Endodermal cell (in vitro differentiated cells): ENCODE results near the gene ETFA. TPM values are rescaled to one million over a fixed set of nuclear protein-coding genes. Genes with fewer than 3 reads are reported as not detected.
"Not testable (repeated sequence)": the region's sequence is repeated elsewhere in the genome, so short reads cannot be mapped to it uniquely, and the experiment has no call there.

Experiments used
- DNase-seq: peaks from one replicate; pipeline ENCODE4 v3.0.0-alpha.2; 2017
- H3K27ac ChIP-seq: 2 replicates; pipeline ENCODE4 v1.5.1; 2013; ENCODE audit warnings: mild to moderate bottlenecking, low read depth, low read length, moderate library complexity
- H3K27me3 ChIP-seq: 2 replicates; pipeline ENCODE4 v1.6.1; 2013; ENCODE audit warnings: mild to moderate bottlenecking, low read length, moderate library complexity; ENCODE audit not compliant: insufficient read depth, control insufficient read depth, poor library complexity, severe bottlenecking
- H3K36me3 ChIP-seq: 2 replicates; pipeline ENCODE4 v1.7.0; 2013; ENCODE audit warnings: mild to moderate bottlenecking, low read length, moderate library complexity; ENCODE audit not compliant: control insufficient read depth, insufficient read depth
- H3K4me1 ChIP-seq: one replicate; pipeline ENCODE4 v1.7.0; 2013; ENCODE audit warnings: low read length; ENCODE audit not compliant: control insufficient read depth, insufficient read depth
- H3K4me3 ChIP-seq: 2 replicates; pipeline ENCODE4 v1.5.1; 2013; ENCODE audit warnings: mild to moderate bottlenecking, low read length, moderate library complexity
- H3K9ac ChIP-seq: 2 replicates; pipeline ENCODE4 v1.6.1; 2013; ENCODE audit warnings: mild to moderate bottlenecking, low read length, moderate library complexity; ENCODE audit not compliant: poor library complexity, severe bottlenecking; ENCODE audit errors: extremely low read depth
- H3K9me3 ChIP-seq: 2 replicates; pipeline ENCODE4 v1.6.1; 2013; ENCODE audit warnings: mild to moderate bottlenecking, low read length, moderate library complexity; ENCODE audit not compliant: control insufficient read depth
- H3K27ac Mint-ChIP-seq: 2 replicates; pipeline ENCODE4 v1.8.0; 2020; ENCODE audit warnings: mixed read lengths
- H3K27me3 Mint-ChIP-seq: 2 replicates; pipeline ENCODE4 v1.8.0; 2021; ENCODE audit warnings: mild to moderate bottlenecking, mixed read lengths; ENCODE audit not compliant: insufficient read depth
- H3K36me3 Mint-ChIP-seq: 2 replicates; pipeline ENCODE4 v1.8.0; 2020; ENCODE audit warnings: low read depth, mixed read lengths
- H3K4me1 Mint-ChIP-seq: 2 replicates; pipeline ENCODE4 v1.8.0; 2020; ENCODE audit warnings: mixed read lengths
- H3K4me3 Mint-ChIP-seq: 2 replicates; pipeline ENCODE4 v1.8.0; 2020; ENCODE audit warnings: mild to moderate bottlenecking, moderate library complexity, mixed read lengths
- H3K9me3 Mint-ChIP-seq: 2 replicates; pipeline ENCODE4 v1.8.0; 2020; ENCODE audit warnings: mild to moderate bottlenecking, mixed read lengths
- CTCF ChIP-seq: fragments of 200-600 bp; sonication (generic); conservative IDR thresholded peaks from 2 replicates; pipeline ENCODE4 v1.5.0; 2021; ENCODE audit warnings: antibody characterized with exemption, mild to moderate bottlenecking
- whole genome bisulfite sequencing, 2 experiments: methylation state at CpG; one replicate each; pipeline versions ENCODE4 v1.1.5 to v1.1.7; 2013; ENCODE audit warnings: missing lambda C conversion rate in 2 of 2, mixed read lengths in 1 of 2; ENCODE audit not compliant: insufficient coverage in 1 of 2, insufficient read length in 1 of 2; 5-methylcytosine and 5-hydroxymethylcytosine counted together
- total RNA-seq, 2 donors: library from RNA; stranded (reverse); fragmentation: NEBNext Ultra II Directional in 1 of 2; extraction: Animal tissue kit (Norgen Biotek cat#: 25700) in 1 of 2; gene quantifications; 2 replicates in 1 of 2; 3 replicates in 1 of 2; pipeline ENCODE4 v1.2.1, GENCODE V29; 2021

ETFA gene
- total RNA-seq, 2 donors from 2014 or later = 142 to 157 TPM

GRCh38 chr15:76270876-76271275 is 40.4 kb downstream of the ETFA start:
- no peak for DNase-seq
- TF ChIP-seq CTCF = no peak
- Mint-ChIP-seq H3K27me3 (no peaks in the 10 kb centered on the region), H3K4me1 (no peaks in the 10 kb centered on the region), H3K4me3 (no peak overlapping the region), H3K36me3 (peaks cover 84% of the 10 kb centered on the region), H3K27ac (no peak overlapping the region), H3K9me3 (peaks cover 51% of the 10 kb centered on the region)
- Histone ChIP-seq H3K27ac (no peak overlapping the region), H3K4me3 (no peak overlapping the region), H3K4me1 (no peaks in the 10 kb centered on the region), H3K9me3 (peaks cover 60% of the 10 kb centered on the region), H3K9ac (no peak overlapping the region), H3K27me3 (no peaks in the 10 kb centered on the region), H3K36me3 (peaks cover 94% of the 10 kb centered on the region)
- WGBS, 2 experiments = 94 to 95% methylated on average over 3 to 4 of the region's 6 CpGs

DNA sequence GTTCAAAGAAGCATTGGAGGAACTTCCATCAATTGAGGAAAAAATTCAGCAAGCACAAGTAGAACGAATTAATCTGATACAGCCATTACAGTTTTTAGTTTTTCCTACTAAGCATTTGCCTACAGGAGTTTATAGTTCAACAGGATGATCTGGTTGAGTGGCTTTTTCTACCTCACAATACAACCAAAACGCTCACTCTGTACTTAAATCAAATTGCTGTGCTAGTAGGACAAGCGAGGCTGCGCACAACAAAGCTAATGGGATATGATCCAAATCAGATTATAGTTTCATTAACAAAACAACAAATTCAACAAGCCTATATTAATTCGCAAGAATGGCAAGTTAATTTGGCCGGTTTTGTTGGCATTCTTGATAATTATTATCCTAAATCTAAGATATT is 44.2 kb downstream of the ETFA start:
- Mint-ChIP-seq H3K9me3 (peaks cover 89% of the 10 kb centered on the region), H3K27me3 (no peaks in the 10 kb centered on the region), H3K4me3 (no peak overlapping the region), H3K27ac (no peak overlapping the region), H3K36me3 (peaks cover 99% of the 10 kb centered on the region), H3K4me1 (no peaks in the 10 kb centered on the region)
- Histone ChIP-seq H3K27me3 (no peaks in the 10 kb centered on the region), H3K27ac (no peak overlapping the region), H3K4me1 (no peaks in the 10 kb centered on the region), H3K36me3 (peaks cover 98% of the 10 kb centered on the region), H3K4me3 (no peak overlapping the region), H3K9me3 (peaks cover 98% of the 10 kb centered on the region), H3K9ac (no peak overlapping the region)
- no peak for TF ChIP-seq CTCF
- WGBS, 2 experiments = 94 to 98% methylated on average over 3 to 6 of the region's 6 CpGs
- DNase-seq = no peak

GRCh38 chr15:76265769-76266168 is 45.5 kb downstream of the ETFA start:
- H3K9me3 Mint-ChIP-seq = peaks cover 97% of the 10 kb centered on the region
- Histone ChIP-seq H3K4me3 (peak overlapping the region; percentile 73), H3K36me3 (peaks cover 98% of the 10 kb centered on the region), H3K9me3 (peaks cover 96% of the 10 kb centered on the region)
- not testable (repeated sequence) for H3K27me3 ChIP-seq, H3K4me3 Mint-ChIP-seq, DNase-seq, H3K27ac ChIP-seq, H3K27ac Mint-ChIP-seq, H3K4me1 ChIP-seq, H3K4me1 Mint-ChIP-seq, H3K27me3 Mint-ChIP-seq, H3K9ac ChIP-seq
- H3K36me3 Mint-ChIP-seq = peaks cover 99% of the 10 kb centered on the region
- WGBS, 2 experiments = 100% methylated on average over 1 to 2 of the region's 2 CpGs

- H3K27ac Mint-ChIP-seq = no peak overlapping the region
- no peaks in the 10 kb centered on the region for H3K4me1 Mint-ChIP-seq
- H3K9me3 Mint-ChIP-seq = peaks cover 58% of the 10 kb centered on the region
Measured at GRCh38 chr15:76260246-76260938, 50.9 kb downstream of the ETFA start.

More at GRCh38 chr15:76260246-76260938, 50.9 kb downstream of the ETFA start:
- 95 to 97% methylated on average over 9 to 12 of the region's 12 CpGs for WGBS, 2 experiments
- peaks cover 84% of the 10 kb centered on the region for H3K36me3 ChIP-seq
- no peaks in the 10 kb centered on the region for H3K4me1 ChIP-seq
- Mint-ChIP-seq H3K36me3 (peaks cover 89% of the 10 kb centered on the region), H3K27me3 (no peaks in the 10 kb centered on the region), H3K4me3 (no peak overlapping the region)
- peaks cover 62% of the 10 kb centered on the region for H3K9me3 ChIP-seq
- no peak overlapping the region for H3K27ac ChIP-seq
- H3K4me3 ChIP-seq = no peak overlapping the region
- DNase-seq = no peak
- TF ChIP-seq CTCF = no peak
- no peak overlapping the region for H3K9ac ChIP-seq
- no peaks in the 10 kb centered on the region for H3K27me3 ChIP-seq
